Measurements from ENCODE around the gene MAPK6.

MAPK6 gene

GRCh38 chr15:52010633-52011595 lies 8.1 kb upstream of the MAPK6 start:
- DNase-seq, result no peak

GRCh38 chr15:52011711-52012144 lies 7.3 kb upstream of the MAPK6 start:
- DNase-seq, result no peak

- DNase-seq, result no peak
Measured at GRCh38 chr15:52012210-52012609, 6.8 kb upstream of the MAPK6 start.

- DNase-seq, result no peak
Measured at GRCh38 chr15:52013151-52013791, 5.7 kb upstream of the MAPK6 start.

- DNase-seq, result no peak
Measured at GRCh38 chr15:52014616-52015015, 4.4 kb upstream of the MAPK6 start.

- no peak for DNase-seq
Measured at GRCh38 chr15:52016316-52016715, 2.7 kb upstream of the MAPK6 start.

GRCh38 chr15:52018244-52018643 lies 775 bp upstream of the MAPK6 start:
- no peak for DNase-seq

GRCh38 chr15:52019394-52020220 lies 588 bp downstream of the MAPK6 start:
- peak; percentile 86 for DNase-seq

GRCh38 chr15:52020221-52021085 lies 1.4 kb downstream of the MAPK6 start:
- DNase-seq, result no peak

GRCh38 chr15:52021128-52021671 lies 2.2 kb downstream of the MAPK6 start:
- DNase-seq, result peak; percentile 47

GRCh38 chr15:52021892-52022540 lies 3.0 kb downstream of the MAPK6 start:
- DNase-seq, result no peak

GRCh38 chr15:52023169-52023922 lies 4.3 kb downstream of the MAPK6 start:
- DNase-seq, result no peak

GRCh38 chr15:52028431-52029093 lies 9.5 kb downstream of the MAPK6 start:
- no peak for DNase-seq

- DNase-seq, result no peak
Measured at GRCh38 chr15:52030010-52030409, 11.0 kb downstream of the MAPK6 start.

GRCh38 chr15:52031556-52031955 lies 12.5 kb downstream of the MAPK6 start:
- DNase-seq, result no peak

- no peak for DNase-seq
Measured at GRCh38 chr15:52037889-52038505, 19.0 kb downstream of the MAPK6 start.

GRCh38 chr15:52039925-52040781 lies 21.1 kb downstream of the MAPK6 start:
- peak; percentile 27 for DNase-seq

GRCh38 chr15:52042051-52042851 lies 23.2 kb downstream of the MAPK6 start:
- no peak for DNase-seq
